Measurements from ENCODE around the gene ACBD4. TPM values are rescaled to one million over a fixed set of nuclear protein-coding genes. Genes with fewer than 3 reads are reported as not detected.

ACBD4 gene
- total and polyA plus RNA-seq, 2 donors (not counting 3 experiments of a cell fraction or from before 2014, with no cell fraction given) = 4.5 to 7.5 TPM

- dilution Hi-C loops (cut with MboI; ENCODE audit: extremely low pct_ligation_motif_present, low sequenced_read_pairs) = no loop called here
- TF ChIP-seq, protein P1, sequence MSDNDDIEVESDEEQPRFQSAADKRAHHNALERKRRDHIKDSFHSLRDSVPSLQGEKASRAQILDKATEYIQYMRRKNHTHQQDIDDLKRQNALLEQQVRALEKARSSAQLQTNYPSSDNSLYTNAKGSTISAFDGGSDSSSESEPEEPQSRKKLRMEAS (IDR thresholded peaks at IDR 0.05; ENCODE audit: insufficient read depth, insufficient read length) = no peak
- TF ChIP-seq JUN (IDR thresholded peaks at IDR 0.05; ENCODE audit: borderline replicate concordance, insufficient read depth, insufficient read length, low read depth) (no peak), POLR2A (IDR thresholded peaks at IDR 0.05; ENCODE audit: low read depth, low read length) (no peak), POLR2AphosphoS5 (IDR thresholded peaks at IDR 0.05; ENCODE audit: insufficient read depth, low read depth, low read length) (no peak)
- Histone ChIP-seq H3K4me1 (ENCODE audit: control insufficient read depth, extremely low read depth, insufficient read depth, low read length) (peaks cover 30% of the 10 kb centered on the region), H3K36me3 (ENCODE audit: control insufficient read depth in 2 of 2, extremely low read depth in 1 of 2, insufficient read depth in 2 of 2, low read length in 2 of 2) (no peaks in the 10 kb centered on the region), H3K9me1 (replicated peaks; ENCODE audit: control insufficient read depth, extremely low read depth, insufficient read depth, low read length) (no peaks in the 10 kb centered on the region), H3K27me3 (ENCODE audit: control insufficient read depth in 2 of 2, insufficient read depth in 2 of 2, low read length in 2 of 2) (no peaks in the 10 kb centered on the region), H3K9ac (replicated peaks; ENCODE audit: extremely low read depth, insufficient read depth, low read length) (no peak overlapping the region), H3K79me2 (ENCODE audit: control insufficient read depth, insufficient read depth, low read length) (no peaks in the 10 kb centered on the region), H3K4me3 (replicated peaks in 1 of 3; ENCODE audit: insufficient read depth in 1 of 3, low read depth in 1 of 3, low read length in 3 of 3) (no peak overlapping the region), H2AFZ (ENCODE audit: low read depth, low read length) (no peak overlapping the region), H3K9me3 (replicated peaks; ENCODE audit: control insufficient read depth, insufficient read depth, low read length) (no peaks in the 10 kb centered on the region), H4K20me1 (replicated peaks; ENCODE audit: control insufficient read depth, extremely low read depth, insufficient read depth, low read length) (no peaks in the 10 kb centered on the region), H3K27ac (ENCODE audit: insufficient read depth, low read depth, low read length) (no peak overlapping the region), H3K4me2 (ENCODE audit: insufficient read depth, low read length) (no peak overlapping the region)
- CTCF ChIA-PET = interaction anchor here (1.4 to 3.8 kb wide), 2 partner anchors 10 to 17 kb away, joined by 8 to 20 read pairs; partner anchors contain the start of gene ACBD4
- BruUV-seq (replicated peaks) = no TSS peak
- DNase-seq (ENCODE audit: low read depth, low spot score) = no peak
- POLR2A ChIA-PET = no interaction called here
- intact Hi-C loops (cut with micrococcal nuclease) = no loop called here
- no peak for FAIRE-seq
These were observed 10.0 kb upstream of the ACBD4 start for GRCh38 chr17:45125509-45125908.

DNA sequence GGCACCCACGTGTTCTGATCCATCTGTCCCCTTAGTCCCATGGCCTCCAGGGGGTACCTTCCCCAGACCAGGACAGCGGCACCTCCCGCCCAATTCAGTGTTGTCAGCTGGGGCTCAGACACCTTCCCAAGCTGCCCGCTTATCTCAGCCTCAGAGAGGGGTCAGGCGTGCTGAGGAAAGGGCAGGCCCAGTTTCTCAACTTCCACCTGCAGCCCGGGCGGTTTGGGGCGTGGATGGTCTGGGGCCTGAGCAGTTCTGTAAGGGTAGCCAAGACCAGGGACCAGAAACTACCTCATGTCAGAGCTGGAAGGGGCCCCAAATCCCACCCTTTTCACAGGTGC lies 8.3 kb upstream of the ACBD4 start:
- Histone ChIP-seq H3K4me3 (replicated peaks in 1 of 3; ENCODE audit: insufficient read depth in 1 of 3, low read depth in 1 of 3, low read length in 3 of 3) (no peak overlapping the region), H3K27ac (ENCODE audit: insufficient read depth, low read depth, low read length) (no peak overlapping the region), H4K20me1 (replicated peaks; ENCODE audit: control insufficient read depth, extremely low read depth, insufficient read depth, low read length) (no peaks in the 10 kb centered on the region), H3K9me3 (replicated peaks; ENCODE audit: control insufficient read depth, insufficient read depth, low read length) (no peaks in the 10 kb centered on the region), H3K9ac (replicated peaks; ENCODE audit: extremely low read depth, insufficient read depth, low read length) (no peak overlapping the region), H3K79me2 (ENCODE audit: control insufficient read depth, insufficient read depth, low read length) (peaks cover 2% of the 10 kb centered on the region), H3K4me2 (ENCODE audit: insufficient read depth, low read length) (no peak overlapping the region), H3K9me1 (replicated peaks; ENCODE audit: control insufficient read depth, extremely low read depth, insufficient read depth, low read length) (no peaks in the 10 kb centered on the region), H3K36me3 (ENCODE audit: control insufficient read depth in 2 of 2, extremely low read depth in 1 of 2, insufficient read depth in 2 of 2, low read length in 2 of 2) (no peaks in the 10 kb centered on the region), H3K27me3 (ENCODE audit: control insufficient read depth in 2 of 2, insufficient read depth in 2 of 2, low read length in 2 of 2) (no peaks in the 10 kb centered on the region), H2AFZ (ENCODE audit: low read depth, low read length) (no peak overlapping the region), H3K4me1 (ENCODE audit: control insufficient read depth, extremely low read depth, insufficient read depth, low read length) (peaks cover 36% of the 10 kb centered on the region)
- dilution Hi-C loops (cut with MboI; ENCODE audit: extremely low pct_ligation_motif_present, low sequenced_read_pairs) (no loop called here), intact Hi-C loops (cut with micrococcal nuclease) (no loop called here)
- CTCF ChIA-PET = interaction anchor here (1.1 to 7.2 kb wide), 4 partner anchors 18 to 70 kb away, joined by 3 to 61 read pairs (median 5); no protein-coding TSS in a partner anchor
- TF ChIP-seq FOS (IDR thresholded peaks at IDR 0.05; ENCODE audit: borderline replicate concordance, insufficient read depth, low read length) = no peak
- TF ChIP-seq, protein P2, sequence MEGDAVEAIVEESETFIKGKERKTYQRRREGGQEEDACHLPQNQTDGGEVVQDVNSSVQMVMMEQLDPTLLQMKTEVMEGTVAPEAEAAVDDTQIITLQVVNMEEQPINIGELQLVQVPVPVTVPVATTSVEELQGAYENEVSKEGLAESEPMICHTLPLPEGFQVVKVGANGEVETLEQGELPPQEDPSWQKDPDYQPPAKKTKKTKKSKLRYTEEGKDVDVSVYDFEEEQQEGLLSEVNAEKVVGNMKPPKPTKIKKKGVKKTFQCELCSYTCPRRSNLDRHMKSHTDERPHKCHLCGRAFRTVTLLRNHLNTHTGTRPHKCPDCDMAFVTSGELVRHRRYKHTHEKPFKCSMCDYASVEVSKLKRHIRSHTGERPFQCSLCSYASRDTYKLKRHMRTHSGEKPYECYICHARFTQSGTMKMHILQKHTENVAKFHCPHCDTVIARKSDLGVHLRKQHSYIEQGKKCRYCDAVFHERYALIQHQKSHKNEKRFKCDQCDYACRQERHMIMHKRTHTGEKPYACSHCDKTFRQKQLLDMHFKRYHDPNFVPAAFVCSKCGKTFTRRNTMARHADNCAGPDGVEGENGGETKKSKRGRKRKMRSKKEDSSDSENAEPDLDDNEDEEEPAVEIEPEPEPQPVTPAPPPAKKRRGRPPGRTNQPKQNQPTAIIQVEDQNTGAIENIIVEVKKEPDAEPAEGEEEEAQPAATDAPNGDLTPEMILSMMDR (IDR thresholded peaks at IDR 0.05; ENCODE audit: extremely low read depth in 1 of 2, insufficient read depth in 1 of 2, low read depth in 1 of 2, low read length in 2 of 2) = no peak
- TF ChIP-seq MYC (IDR thresholded peaks at IDR 0.05; ENCODE audit: low read depth, low read length) = no peak
- TF ChIP-seq, protein P1 (IDR thresholded peaks at IDR 0.05; ENCODE audit: insufficient read depth, insufficient read length) = no peak
- TF ChIP-seq POLR2AphosphoS5 (IDR thresholded peaks at IDR 0.05; ENCODE audit: insufficient read depth, low read depth, low read length) = no peak
- no peak for TF ChIP-seq EZH2 (IDR thresholded peaks at IDR 0.05; ENCODE audit: borderline replicate concordance, low read depth, low read length, severe bottlenecking)
- no peak for TF ChIP-seq JUN (IDR thresholded peaks at IDR 0.05; ENCODE audit: borderline replicate concordance, insufficient read depth, insufficient read length, low read depth)
- no peak for TF ChIP-seq GATA2 (IDR thresholded peaks at IDR 0.05; ENCODE audit: insufficient read depth, insufficient read length, low read depth, low read length)
- TF ChIP-seq POLR2A (IDR thresholded peaks at IDR 0.05; ENCODE audit: low read depth, low read length) = no peak
- DNase-seq (ENCODE audit: low read depth, low spot score) (no peak), FAIRE-seq (no peak)
- POLR2A ChIA-PET = no interaction called here
- BruUV-seq (replicated peaks) = no TSS peak
